Panc1 (cell line): Measurements from ENCODE around the gene IKBKG. TPM values are rescaled to one million over a fixed set of nuclear protein-coding genes. Genes with fewer than 3 reads are reported as not detected.

ENCODE experiments used
- ATAC-seq: fragments of 200-7000 bp; cut with Tn5 transposase; 2 replicates; pipeline ENCODE4 v1.9.1; 2020; ENCODE audit warnings: mild to moderate bottlenecking, moderate library complexity
- BruUV-seq: library from RNA; stranded (reverse); fragments of 400-500 nt; replicated peaks from 2 replicates; lab custom pipeline; 2021; lab: Mats Ljungman, UMichigan
- CTCF ChIA-PET: fragments of 300-600 bp; sonication (Branson Sonifier 250); formaldehyde crosslinking; loops from one replicate; lab custom pipeline; 2022; ENCODE audit warnings: antibody characterized with exemption; lab: Charles Lee
- POLR2A ChIA-PET: fragments of 300-600 bp; sonication (Branson Sonifier 250); formaldehyde crosslinking; loops from one replicate; lab custom pipeline; 2022; ENCODE audit warnings: antibody characterized with exemption; lab: Charles Lee
- DNase-seq: peaks from one replicate; pipeline ENCODE4 v3.0.0-alpha.2; 2010; ENCODE audit warnings: low read depth, low spot score
- H3K27ac ChIP-seq: 2 replicates; pipeline ENCODE4 v1.5.1; 2011; ENCODE audit warnings: mild to moderate bottlenecking, low read length, inconsistent platforms
- H3K27me3 ChIP-seq: fragments of 200-500 bp; sonication (Bioruptor generic); 2 replicates; pipeline ENCODE4 v1.6.0; 2014; ENCODE audit warnings: low read length, inconsistent platforms; ENCODE audit not compliant: control insufficient read depth, insufficient read depth
- H3K36me3 ChIP-seq: fragments of 200-500 bp; sonication (Bioruptor generic); 2 replicates; pipeline ENCODE4 v1.5.1; 2014; ENCODE audit warnings: inconsistent platforms, mild to moderate bottlenecking, low read length, moderate library complexity; ENCODE audit not compliant: control insufficient read depth, insufficient read depth
- H3K4me1 ChIP-seq: 2 replicates; pipeline ENCODE4 v1.5.1; 2011; ENCODE audit warnings: inconsistent platforms, mild to moderate bottlenecking, low read length, moderate library complexity; ENCODE audit not compliant: control insufficient read depth, insufficient read depth
- H3K4me3 ChIP-seq, 2 experiments: 2 replicates each; pipeline ENCODE4 v1.5.1; 2011 to 2012; ENCODE audit warnings: low read depth in 2 of 2, low read length in 2 of 2, mild to moderate bottlenecking in 2 of 2, inconsistent platforms in 1 of 2, moderate library complexity in 1 of 2
- H3K9me3 ChIP-seq: fragments of 200-500 bp; sonication (Bioruptor generic); 2 replicates; pipeline ENCODE4 v1.5.1; 2014; ENCODE audit warnings: low read depth, mild to moderate bottlenecking, inconsistent platforms, low read length, moderate library complexity; ENCODE audit not compliant: control insufficient read depth, insufficient read depth
- CTCF ChIP-seq: fragments of 450-650 bp; IDR thresholded peaks from 2 replicates; pipeline ENCODE4 v1.5.1; 2017; ENCODE audit warnings: mild to moderate bottlenecking
- POLR2AphosphoS5 ChIP-seq: IDR thresholded peaks from 2 replicates; pipeline ENCODE4 v1.6.1; 2012; ENCODE audit warnings: mild to moderate bottlenecking, low read depth, low read length, moderate library complexity
- REST ChIP-seq, 2 experiments: IDR thresholded peaks; 2 replicates each; pipeline ENCODE4 v1.6.1; 2011 to 2012; ENCODE audit warnings: low read depth in 2 of 2, control low read depth in 1 of 2, low read length in 1 of 2, mild to moderate bottlenecking in 1 of 2, moderate library complexity in 1 of 2; ENCODE audit not compliant: insufficient read depth in 1 of 2
- SIN3A ChIP-seq: IDR thresholded peaks from 2 replicates; pipeline ENCODE4 v1.6.1; 2012; ENCODE audit warnings: low read depth, mild to moderate bottlenecking, low read length, moderate library complexity, borderline replicate concordance; ENCODE audit not compliant: insufficient read depth
- TCF7L2 ChIP-seq: IDR thresholded peaks from 2 replicates; pipeline ENCODE4 v1.6.1; 2011; ENCODE audit warnings: mild to moderate bottlenecking, low read depth, low read length, inconsistent platforms
- in situ Hi-C: cut with HindIII; loops from 2 replicates; pipeline ENCODE4 v1.10.0; 2016; ENCODE audit warnings: low sequenced_read_pairs, low pct_unique_long_range_greater_than_20kb
- intact Hi-C: fragments of 100-400 bp; cut with micrococcal nuclease; formaldehyde crosslinking; loops from one replicate; pipeline ENCODE4 v1.10.0; 2022; ENCODE audit not compliant: unreplicated experiment
- total RNA-seq: library from RNA; stranded (reverse); gene quantifications from one replicate; pipeline ENCODE4 v1.2.1, GENCODE V29; 2021; ENCODE audit not compliant: unreplicated experiment

The IKBKG gene
- total RNA-seq, 1 experiment from 2014 or later: 76.3 TPM

- no TSS peak for BruUV-seq
- Histone ChIP-seq H3K36me3 (peaks cover 8% of the 10 kb centered on the region), H3K4me3 (peak overlapping the region in 1 of 2 experiments; percentile 26; a peak in 2 of 4 replicates), H3K27me3 (no peaks in the 10 kb centered on the region), H3K9me3 (no peaks in the 10 kb centered on the region), H3K27ac (peak overlapping the region; percentile 95), H3K4me1 (peaks cover 61% of the 10 kb centered on the region)
- DNase-seq (no peak), ATAC-seq (peak; percentile 56)
- POLR2A ChIA-PET: interaction anchor here (0.6 to 1.0 kb wide), 2 partner anchors 23 to 144 kb away, joined by 3 read pairs; partner anchors contain the start of gene RPL10
- in situ Hi-C loops (no loop called here), intact Hi-C loops (no loop called here)
- CTCF ChIA-PET: interaction anchor here (0.7 kb wide), 2 partner anchors 15 to 17 kb away, joined by 3 to 6 read pairs; no protein-coding TSS in a partner anchor
- TF ChIP-seq REST (IDR thresholded peaks at IDR 0.05; ENCODE audit: insufficient read depth in 1 of 2, low read depth in 2 of 2, low read length in 1 of 2): no peak
- 0 out of 2 replicates have a peak, but pooled peaks have one; percentile 53 for TF ChIP-seq SIN3A
- TF ChIP-seq POLR2AphosphoS5: peak; percentile 89
- peak; percentile 28; the same call in 1 of the 2 replicates for TF ChIP-seq TCF7L2
- TF ChIP-seq CTCF: no peak
Observed at GRCh38 chrX:154541896-154542722, 5.3 kb upstream of the IKBKG start.

- in situ Hi-C loops: no loop called here
- peaks cover 61% of the 10 kb centered on the region for H3K4me1 ChIP-seq
- peak overlapping the region in 1 of 2 experiments; percentile 31; a peak in 2 of 4 replicates for H3K4me3 ChIP-seq
- DNase-seq (no peak), ATAC-seq (peak; percentile 8)
- CTCF ChIA-PET: no interaction called here
- TF ChIP-seq POLR2AphosphoS5 (no peak), REST (IDR thresholded peaks at IDR 0.05; ENCODE audit: insufficient read depth in 1 of 2, low read depth in 2 of 2, low read length in 1 of 2) (peak in 1 of 2 experiments; percentile 76; a peak in 2 of 4 replicates), TCF7L2 (no peak)
- H3K27ac ChIP-seq: peak overlapping the region; percentile 95
- no peaks in the 10 kb centered on the region for H3K27me3 ChIP-seq
- no TSS peak for BruUV-seq
- POLR2A ChIA-PET: interaction anchor here (1.0 kb wide), 1 partner anchor 144 kb away, joined by 3 read pairs; the partner anchor contains the start of gene RPL10
- peaks cover 8% of the 10 kb centered on the region for H3K36me3 ChIP-seq
- intact Hi-C loops: no loop called here
- H3K9me3 ChIP-seq: no peaks in the 10 kb centered on the region
Observed at GRCh38 chrX:154542723-154543424, 4.5 kb upstream of the IKBKG start.
